GM21737 (cell line): Measurements from ENCODE around the gene NTM.
A peak's percentile ranks its signal among the peaks of the same experiment; 100 is the strongest.
"Not testable (repeated sequence)": the region's sequence is repeated elsewhere in the genome, so short reads cannot be mapped to it uniquely, and the experiment has no call there.

Experiments
- ATAC-seq: cut with Tn5 transposase; IDR thresholded peaks from one replicate; pipeline ENCODE4 v1.9.1; 2021; ENCODE audit warnings: mild to moderate bottlenecking, moderate library complexity; ENCODE audit not compliant: unreplicated experiment

The NTM gene

DNA sequence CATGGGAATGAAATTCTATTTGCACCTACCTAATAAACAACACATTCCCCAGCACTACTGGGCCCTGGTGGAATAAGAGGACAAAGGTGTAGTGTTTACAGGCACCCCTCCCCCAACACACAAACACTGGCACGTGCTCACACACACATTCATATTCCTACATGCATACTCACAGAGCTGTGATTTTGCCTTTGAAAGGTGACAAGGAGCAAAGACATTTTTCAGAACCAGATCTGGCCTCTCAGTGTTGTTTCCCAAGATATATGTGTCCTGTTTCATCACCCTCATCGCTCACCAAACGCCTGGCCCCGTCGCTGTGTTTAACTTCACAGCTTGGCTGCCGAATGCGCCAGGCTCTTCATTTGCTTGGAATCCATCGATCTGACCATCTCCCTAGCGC, 292.6 kb downstream of the NTM start:
- no peak for ATAC-seq

DNA sequence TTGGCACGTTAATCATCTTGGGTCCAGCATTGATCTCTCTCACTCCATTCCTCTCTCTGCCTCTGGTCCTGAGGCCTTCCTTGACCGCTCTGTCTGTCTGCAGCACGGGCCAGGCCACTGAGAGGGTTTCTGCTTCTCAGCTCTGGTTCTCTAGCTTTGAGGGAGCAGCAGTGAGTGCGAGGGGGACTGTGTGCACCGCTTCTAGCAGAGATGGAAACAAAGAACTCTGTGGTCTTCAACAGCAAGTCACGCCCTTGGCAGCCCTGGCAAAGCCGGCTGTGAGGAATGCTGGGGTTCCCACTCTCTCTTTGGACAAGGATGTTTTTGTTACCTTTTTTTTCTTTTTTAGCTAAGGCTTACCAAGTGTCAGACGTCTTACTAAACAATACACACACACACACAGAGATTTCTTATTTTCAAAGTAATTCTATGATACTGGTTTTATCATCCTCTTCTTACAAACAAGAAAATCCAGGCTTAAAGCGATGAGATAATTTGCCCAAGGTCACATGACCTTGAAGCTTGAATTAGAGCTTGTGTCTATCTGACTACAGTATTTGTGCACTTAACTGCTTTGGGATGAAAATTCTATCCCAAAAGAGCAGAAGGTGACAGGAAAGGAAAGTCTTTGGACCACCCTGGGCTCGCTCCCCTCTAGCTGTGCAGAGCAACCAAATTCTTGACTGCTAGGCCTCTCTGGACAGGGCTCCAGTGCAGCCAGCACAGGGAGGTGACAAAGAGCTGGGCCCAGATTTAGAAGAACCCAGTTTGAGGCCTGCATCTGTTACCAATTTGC, 293.2 kb downstream of the NTM start:
- no peak for ATAC-seq

DNA sequence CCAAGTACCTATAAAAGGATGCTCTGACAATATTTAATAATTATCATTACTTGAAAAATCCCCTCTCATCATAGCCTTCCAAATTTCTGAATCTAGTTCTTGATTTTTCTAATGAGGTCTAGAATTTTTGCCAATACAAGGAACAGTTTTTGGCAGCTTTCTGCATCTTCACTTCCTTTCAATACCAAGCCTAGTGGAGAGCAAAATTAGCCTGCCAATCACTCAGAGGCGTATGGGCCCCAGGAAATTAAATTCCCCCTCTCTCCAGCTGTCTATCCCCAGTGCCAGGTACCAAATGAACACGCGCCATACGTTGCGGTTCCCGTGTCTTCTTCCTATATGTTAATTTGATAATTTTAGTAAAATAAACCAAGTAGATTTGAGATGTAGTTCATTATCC, 293.9 kb downstream of the NTM start:
- no peak for ATAC-seq

GRCh38 chr11:131664816-131665215, 294.4 kb downstream of the NTM start:
- ATAC-seq = no peak

- no peak for ATAC-seq
Observed at GRCh38 chr11:131665344-131665968, 295.0 kb downstream of the NTM start.

- ATAC-seq = no peak
Observed at GRCh38 chr11:131666006-131666405, 295.6 kb downstream of the NTM start.

DNA sequence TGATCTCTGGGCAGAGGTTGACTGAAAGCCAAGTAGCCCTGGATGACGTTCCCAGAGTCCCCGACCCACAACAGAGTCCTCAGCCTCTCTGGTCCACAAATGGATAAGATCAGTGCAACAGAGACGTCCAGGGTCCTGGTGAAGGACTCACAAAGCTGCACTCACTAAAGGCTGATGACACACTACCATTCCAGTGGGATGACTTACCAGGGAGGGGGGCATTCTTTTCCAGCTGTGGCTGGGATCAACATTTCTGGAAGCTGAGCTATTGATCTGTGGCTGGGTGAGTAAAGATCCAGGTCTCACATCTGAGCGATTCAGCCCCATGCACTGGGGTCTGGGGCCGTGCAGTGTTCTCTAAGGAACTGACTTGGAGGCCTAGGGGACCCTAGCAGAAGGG, 296.2 kb downstream of the NTM start:
- no peak for ATAC-seq

DNA sequence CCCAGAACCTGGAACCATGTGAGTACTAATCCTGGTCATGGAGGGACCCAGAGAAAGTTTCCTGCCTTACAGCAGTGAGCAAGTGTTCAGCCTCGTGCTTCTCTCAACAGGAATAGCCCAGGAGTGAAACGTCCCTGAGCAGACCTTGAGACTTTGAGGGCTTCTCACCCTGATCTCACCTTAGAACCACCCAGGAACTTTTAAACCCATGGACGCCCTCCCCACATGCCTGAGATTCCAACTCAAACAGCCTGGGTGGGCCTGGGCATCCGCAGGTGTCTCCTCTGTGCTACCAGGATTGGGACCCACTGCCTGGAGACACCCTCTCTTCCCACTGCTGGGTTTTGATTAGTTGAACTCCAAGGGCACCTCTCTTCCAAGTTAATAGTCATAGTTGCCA, 297.2 kb downstream of the NTM start:
- no peak for ATAC-seq

- no peak for ATAC-seq
Observed at GRCh38 chr11:131668500-131669400, 298.3 kb downstream of the NTM start.

DNA sequence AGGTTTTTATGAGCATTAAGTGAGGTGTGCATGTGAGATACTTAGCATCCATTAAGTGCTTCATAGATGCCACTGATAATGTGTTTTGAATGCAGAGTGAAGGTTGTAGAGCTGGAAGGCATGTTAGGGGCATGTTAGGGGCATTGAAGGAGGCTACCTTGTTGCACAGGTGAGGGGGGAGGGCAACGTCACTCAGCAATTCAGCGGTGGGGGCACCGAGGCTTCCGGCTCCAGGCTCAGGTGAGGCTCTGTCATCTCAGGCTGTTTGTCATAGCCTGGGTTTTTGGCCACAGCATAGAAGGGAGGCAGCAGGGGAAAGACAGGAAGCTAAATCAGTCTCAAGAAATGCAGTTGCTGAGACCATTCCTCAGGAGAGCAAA, 299.0 kb downstream of the NTM start:
- no peak for ATAC-seq

DNA sequence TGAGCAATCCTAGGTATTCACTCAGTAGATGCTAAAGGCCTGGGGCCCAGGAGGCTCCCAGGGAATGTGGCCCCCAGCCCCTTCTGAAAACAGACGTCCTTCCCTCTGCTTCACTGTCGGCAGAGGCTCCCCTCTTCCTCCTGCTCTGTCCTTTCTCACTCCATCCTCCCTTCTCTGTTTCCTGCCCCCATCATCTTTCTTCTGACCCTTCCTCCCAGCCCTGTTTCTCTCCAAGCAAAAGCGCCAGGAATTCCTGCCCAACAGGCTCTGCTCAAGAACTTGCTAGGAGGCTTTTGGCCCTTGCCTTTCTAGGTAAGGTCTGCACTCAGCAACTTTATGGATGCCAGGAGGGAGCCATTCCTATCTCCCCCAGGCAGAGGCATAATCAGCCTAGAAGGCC, 300.5 kb downstream of the NTM start:
- ATAC-seq = no peak

DNA sequence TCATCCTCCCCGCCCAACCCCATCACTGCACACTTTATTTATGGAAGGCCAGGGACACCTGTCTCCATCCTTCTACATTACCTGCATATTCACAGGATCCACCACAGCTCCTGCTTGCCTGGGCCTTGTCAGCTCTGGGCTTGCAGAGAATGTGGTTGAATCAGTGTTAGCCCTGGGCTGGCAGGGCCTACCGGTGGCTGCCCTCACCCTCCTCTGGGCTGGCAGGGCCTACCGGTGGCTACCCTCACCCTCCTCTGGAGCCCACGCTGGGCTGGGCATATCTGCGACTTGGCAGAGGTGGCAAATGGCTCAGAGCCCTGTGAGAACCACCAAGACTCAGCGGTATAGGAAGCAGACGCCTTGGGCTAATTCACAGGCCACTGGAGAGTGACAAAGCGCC, 300.9 kb downstream of the NTM start:
- ATAC-seq = no peak

GRCh38 chr11:131671734-131672133, 301.3 kb downstream of the NTM start:
- no peak for ATAC-seq

DNA sequence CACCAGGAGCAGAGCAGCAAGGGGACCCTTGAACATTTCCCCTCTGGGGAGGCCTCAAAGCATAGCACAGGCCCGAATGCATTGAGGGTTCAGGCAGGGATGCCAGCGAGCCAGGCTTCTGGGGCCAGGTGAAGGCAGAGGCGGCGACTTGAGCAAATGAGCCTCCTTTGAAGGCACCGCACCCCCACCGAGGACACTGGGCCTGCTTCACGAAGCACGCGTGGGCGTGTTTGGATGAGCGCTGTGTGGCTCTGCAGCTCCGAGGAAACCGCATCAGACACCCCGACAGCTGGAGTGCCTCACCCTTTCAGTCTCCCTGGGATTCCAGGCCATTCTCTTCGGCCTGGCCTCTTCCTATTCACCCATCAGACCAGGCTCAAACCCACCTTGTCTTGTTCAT, 301.8 kb downstream of the NTM start:
- no peak for ATAC-seq

DNA sequence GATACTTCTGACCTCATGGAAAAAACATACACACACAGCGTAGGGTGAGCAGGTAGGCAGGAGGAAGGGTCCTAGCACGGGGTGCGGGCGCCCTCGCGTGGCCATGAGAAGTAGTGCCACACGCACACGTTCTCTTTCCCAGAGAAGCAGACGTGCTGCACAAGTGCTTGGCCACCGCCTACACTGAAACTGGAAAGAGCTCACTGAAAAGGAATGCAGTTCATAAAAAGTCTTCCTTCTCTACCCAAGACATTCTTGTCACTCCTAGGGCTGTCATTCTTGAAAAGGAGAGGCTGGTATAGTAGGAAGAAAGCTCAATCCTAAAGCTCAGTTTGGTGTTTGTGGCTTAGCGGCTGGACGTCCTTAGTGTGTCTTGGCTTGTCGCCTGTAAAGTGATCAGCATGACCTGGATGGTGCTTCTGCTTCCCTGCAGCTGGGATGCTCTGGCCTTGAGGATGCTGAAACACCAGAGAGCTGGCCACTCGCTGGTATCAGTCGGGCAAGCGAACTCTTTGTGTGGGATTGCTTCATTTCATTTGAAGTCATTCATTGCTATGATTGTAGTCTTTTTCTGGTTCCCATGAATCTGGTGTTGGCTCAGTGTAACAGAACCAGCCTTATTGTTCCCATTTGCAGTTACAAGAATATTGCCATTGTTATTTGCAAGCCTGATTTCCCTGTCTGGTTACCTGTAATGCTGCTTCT, 303.8 kb downstream of the NTM start:
- ATAC-seq = peak; percentile 86

DNA sequence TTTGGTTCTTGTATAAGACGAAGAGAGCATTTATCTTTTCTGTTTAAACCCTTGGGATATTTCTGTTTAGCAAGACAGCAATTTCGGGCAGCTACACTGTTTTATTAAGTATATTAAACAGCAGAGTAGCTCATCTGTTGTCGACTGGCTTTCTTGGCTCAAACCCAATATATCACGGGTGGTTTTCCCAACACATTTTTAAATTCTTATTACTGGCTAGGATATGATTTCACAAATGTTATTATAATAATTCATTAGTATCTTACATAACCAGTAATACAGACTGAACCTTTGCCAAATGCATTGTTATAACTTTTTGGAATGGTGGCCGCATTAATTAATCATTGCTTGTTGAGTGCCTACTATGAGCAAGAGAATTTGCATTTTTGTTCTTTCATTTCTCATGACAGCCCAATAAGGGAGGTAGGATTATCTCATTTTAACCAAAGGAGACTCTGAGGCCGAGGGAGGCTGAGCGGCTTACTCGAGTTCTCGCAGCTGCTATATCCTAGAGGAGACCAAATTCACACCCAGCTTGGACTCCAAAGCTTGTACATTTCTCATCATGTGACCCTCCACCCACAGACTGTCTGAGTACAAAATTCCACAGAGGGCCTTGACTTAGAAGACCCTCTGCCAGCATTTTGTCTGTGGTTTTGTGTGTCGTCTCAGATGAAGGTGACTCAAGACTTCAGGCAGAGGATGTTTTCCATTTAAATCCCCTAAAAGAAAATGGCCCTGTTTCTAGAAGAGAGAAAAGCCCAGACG, 304.9 kb downstream of the NTM start:
- ATAC-seq = no peak

DNA sequence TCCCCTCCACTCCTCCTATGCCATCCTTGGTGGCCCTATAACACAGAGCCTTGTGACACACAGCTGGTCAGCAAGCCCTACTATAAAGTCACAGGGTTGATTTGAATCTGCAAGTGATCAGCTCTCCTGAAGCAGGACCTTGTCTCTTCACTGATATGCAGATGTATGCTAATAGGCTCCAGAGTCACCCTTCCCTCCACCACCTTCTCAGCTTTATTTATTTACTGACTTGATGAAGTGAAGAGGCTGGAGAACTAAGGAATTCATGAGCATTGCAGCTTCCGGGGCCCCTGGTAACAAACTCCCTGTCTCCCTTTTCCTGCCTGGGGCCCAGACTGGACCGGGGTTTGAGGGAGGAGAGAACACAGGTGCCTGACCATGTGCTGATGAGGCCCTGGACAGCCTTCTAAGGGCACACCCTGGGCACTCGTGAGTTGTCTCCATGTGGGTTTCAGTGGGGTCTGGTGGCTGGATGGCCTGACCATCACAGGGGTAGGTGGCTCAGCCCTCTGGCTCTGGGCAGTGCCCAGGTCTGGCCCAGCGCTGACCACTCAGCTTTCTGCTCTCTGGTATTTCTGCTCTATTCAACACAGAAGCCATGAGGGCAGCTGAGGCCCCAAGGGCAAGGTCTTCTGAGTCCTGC, 307.5 kb downstream of the NTM start:
- no peak for ATAC-seq

DNA sequence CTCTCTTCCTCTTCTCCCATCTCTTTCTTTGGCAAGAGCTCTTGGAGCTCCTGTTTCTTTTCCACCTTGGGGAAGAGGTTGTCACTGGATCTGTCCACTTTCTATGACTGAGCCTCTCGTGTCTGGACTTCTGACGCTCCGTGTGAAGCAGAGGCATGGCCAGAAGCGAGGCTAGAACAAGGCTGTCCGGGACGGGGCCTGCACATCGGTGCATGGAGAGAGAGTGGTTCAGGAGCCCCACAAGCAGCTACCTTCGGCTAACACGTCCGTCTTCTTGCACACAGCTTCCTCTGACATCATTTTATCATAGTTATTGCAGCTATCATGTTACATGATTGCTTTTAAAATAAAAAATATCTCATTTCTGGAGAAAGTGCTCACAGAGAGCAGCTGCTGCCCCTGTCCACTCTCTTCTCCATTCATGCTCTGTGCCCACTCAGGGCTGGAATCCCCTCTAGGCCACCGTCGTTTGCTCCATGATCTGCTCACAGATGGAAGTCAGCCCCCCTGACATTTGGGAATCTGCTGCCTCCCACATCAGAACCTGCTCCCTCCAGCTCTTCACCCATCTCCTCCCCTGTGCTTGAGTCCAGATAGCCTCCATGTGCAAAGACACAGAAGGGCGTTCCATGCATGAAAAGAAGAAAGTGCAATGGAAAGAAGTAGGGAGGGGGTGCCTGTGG, 308.4 kb downstream of the NTM start:
- no peak for ATAC-seq

DNA sequence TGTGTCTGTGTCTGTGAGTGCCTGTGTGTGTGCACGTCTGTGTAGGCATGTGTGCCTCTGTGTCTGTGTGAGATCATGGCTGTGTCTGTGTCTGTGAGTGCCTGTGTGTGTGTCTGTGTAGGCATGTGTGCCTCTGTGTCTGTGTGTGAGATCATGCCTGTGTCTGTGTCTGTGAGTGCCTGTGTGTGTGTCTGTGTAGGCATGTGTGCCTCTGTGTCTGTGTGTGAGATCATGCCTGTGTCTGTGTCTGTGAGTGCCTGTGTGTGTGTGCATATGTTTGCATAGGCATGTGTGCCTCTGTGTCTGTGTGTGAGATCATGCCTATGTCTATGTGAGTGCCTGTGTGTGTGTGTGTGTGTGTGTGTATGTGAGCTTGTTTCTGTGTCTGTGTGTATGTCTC, 310.0 kb downstream of the NTM start:
- not testable (repeated sequence) for ATAC-seq
